Measurements from ENCODE around the gene KANSL1. TPM values are rescaled to one million over a fixed set of nuclear protein-coding genes. Genes with fewer than 3 reads are reported as not detected.

Gene KANSL1
- total RNA-seq, 1 donor from 2014 or later, result 136 TPM

DNA sequence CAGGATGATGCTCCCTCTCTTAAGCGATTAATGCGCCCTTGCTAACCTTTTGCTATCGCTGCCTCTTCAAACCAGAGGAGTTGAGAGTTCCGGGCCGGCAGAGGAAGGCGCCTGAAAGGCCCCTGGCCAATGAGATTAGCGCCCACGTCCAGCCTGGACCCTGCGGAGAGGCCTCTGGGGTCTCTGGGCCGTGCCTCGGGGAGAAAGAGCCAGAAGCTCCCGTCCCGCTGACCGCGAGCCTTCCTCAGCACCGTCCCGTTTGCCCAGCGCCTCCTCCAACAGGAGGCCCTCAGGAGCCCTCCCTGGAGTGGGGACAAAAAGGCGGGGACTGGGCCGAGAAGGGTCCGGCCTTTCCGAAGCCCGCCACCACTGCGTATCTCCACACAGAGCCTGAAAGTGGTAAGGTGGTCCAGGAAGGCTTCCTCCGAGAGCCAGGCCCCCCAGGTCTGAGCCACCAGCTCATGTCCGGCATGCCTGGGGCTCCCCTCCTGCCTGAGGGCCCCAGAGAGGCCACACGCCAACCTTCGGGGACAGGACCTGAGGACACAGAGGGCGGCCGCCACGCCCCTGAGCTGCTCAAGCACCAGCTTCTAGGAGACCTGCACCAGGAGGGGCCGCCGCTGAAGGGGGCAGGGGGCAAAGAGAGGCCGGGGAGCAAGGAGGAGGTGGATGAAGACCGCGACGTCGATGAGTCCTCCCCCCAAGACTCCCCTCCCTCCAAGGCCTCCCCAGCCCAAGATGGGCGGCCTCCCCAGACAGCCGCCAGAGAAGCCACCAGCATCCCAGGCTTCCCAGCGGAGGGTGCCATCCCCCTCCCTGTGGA lies 210.2 kb downstream of the KANSL1 start:
- DNase-seq (ENCODE audit: low spot score), result no peak
- Histone ChIP-seq H3K79me2 (ENCODE audit: low read depth) (no peaks in the 10 kb centered on the region), H3K27ac (no peak overlapping the region), H3K4me3 (no peak overlapping the region), H3K4me2 (no peak overlapping the region), H4K20me1 (ENCODE audit: low read depth) (no peaks in the 10 kb centered on the region), H3K27me3 (no peaks in the 10 kb centered on the region), H3K4me1 (peaks cover 7% of the 10 kb centered on the region), H3K9me3 (ENCODE audit: low read depth) (no peaks in the 10 kb centered on the region), H3F3A (ENCODE audit: low read depth) (no peaks in the 10 kb centered on the region), H2AFZ (replicated peaks) (no peak overlapping the region), H3K36me3 (no peaks in the 10 kb centered on the region), H3K9ac (no peak overlapping the region)
- no peak for TF ChIP-seq EZH2 (IDR thresholded peaks at IDR 0.05)
- TF ChIP-seq EZH2phosphoT487 (IDR thresholded peaks at IDR 0.05), result no peak
- TF ChIP-seq, protein P1, sequence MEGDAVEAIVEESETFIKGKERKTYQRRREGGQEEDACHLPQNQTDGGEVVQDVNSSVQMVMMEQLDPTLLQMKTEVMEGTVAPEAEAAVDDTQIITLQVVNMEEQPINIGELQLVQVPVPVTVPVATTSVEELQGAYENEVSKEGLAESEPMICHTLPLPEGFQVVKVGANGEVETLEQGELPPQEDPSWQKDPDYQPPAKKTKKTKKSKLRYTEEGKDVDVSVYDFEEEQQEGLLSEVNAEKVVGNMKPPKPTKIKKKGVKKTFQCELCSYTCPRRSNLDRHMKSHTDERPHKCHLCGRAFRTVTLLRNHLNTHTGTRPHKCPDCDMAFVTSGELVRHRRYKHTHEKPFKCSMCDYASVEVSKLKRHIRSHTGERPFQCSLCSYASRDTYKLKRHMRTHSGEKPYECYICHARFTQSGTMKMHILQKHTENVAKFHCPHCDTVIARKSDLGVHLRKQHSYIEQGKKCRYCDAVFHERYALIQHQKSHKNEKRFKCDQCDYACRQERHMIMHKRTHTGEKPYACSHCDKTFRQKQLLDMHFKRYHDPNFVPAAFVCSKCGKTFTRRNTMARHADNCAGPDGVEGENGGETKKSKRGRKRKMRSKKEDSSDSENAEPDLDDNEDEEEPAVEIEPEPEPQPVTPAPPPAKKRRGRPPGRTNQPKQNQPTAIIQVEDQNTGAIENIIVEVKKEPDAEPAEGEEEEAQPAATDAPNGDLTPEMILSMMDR (IDR thresholded peaks at IDR 0.05), result no peak
- peaks cover 6% of the 10 kb centered on the region for H3K27me3 Mint-ChIP-seq (ENCODE audit: insufficient read depth, low read depth)
- H3K4me1 Mint-ChIP-seq, result peaks cover 11% of the 10 kb centered on the region
- H3K4me3 Mint-ChIP-seq, result no peak overlapping the region
- H3K36me3 Mint-ChIP-seq, result no peaks in the 10 kb centered on the region
- H3K27ac Mint-ChIP-seq, result no peak overlapping the region
- no peaks in the 10 kb centered on the region for H3K9me3 Mint-ChIP-seq

DNA sequence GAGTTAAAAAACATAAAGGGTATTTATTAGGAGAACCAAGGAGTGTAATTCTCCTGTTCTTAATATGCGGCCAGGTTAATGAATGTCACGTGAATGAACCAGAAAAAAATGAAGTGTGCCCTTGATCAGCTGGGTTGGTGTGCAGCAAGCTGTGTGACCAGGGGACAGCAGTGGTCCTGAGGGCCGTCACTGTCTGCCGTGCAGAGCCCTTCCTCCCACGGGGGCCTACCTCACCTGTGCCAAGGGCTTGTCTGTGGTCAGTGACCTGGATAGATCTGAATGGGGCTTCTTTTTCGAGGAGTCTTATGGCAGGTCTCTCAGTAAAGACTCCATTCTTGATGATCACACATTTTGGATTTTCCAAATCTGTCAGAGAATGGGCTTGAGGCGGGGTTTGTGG lies 211.9 kb downstream of the KANSL1 start:
- Histone ChIP-seq H3K4me1 (peaks cover 7% of the 10 kb centered on the region), H3K9me3 (ENCODE audit: low read depth) (no peaks in the 10 kb centered on the region), H2AFZ (replicated peaks) (no peak overlapping the region), H3K27me3 (no peaks in the 10 kb centered on the region), H3K27ac (no peak overlapping the region), H3K4me2 (no peak overlapping the region), H4K20me1 (ENCODE audit: low read depth) (no peaks in the 10 kb centered on the region), H3F3A (ENCODE audit: low read depth) (no peaks in the 10 kb centered on the region), H3K36me3 (no peaks in the 10 kb centered on the region), H3K79me2 (ENCODE audit: low read depth) (no peaks in the 10 kb centered on the region), H3K4me3 (no peak overlapping the region), H3K9ac (no peak overlapping the region)
- TF ChIP-seq EZH2phosphoT487 (IDR thresholded peaks at IDR 0.05) (no peak), EZH2 (IDR thresholded peaks at IDR 0.05) (no peak)
- TF ChIP-seq, protein P1 (IDR thresholded peaks at IDR 0.05), result no peak
- H3K4me3 Mint-ChIP-seq, result no peak overlapping the region
- H3K4me1 Mint-ChIP-seq, result peaks cover 11% of the 10 kb centered on the region
- no peaks in the 10 kb centered on the region for H3K36me3 Mint-ChIP-seq
- no peak for DNase-seq (ENCODE audit: low spot score)
- H3K27me3 Mint-ChIP-seq (ENCODE audit: insufficient read depth, low read depth), result peaks cover 6% of the 10 kb centered on the region
- H3K27ac Mint-ChIP-seq, result no peak overlapping the region
- no peaks in the 10 kb centered on the region for H3K9me3 Mint-ChIP-seq

DNA sequence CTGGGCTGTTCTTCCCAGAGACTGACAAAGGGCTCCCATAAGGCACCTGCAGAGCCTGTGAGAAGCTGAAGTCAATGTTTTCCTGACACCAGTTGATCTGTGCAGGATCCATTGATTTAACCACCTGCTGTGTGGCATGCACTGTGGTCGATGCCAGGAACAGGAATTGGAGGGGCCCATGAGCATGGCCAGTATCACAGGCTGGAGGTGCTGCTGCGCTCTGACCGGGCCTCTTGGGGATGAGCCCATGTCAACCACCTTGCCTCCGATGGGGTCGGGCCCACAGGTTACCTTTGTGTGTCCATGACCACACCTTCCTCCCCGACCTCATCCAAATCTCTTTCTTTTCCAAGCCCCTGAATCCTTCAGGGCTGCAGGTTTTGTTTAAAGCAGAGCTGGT lies 212.4 kb downstream of the KANSL1 start:
- DNase-seq (ENCODE audit: low spot score), result no peak
- no peak overlapping the region for H3K27ac Mint-ChIP-seq
- Histone ChIP-seq H3K9ac (no peak overlapping the region), H3K36me3 (no peaks in the 10 kb centered on the region), H3K9me3 (ENCODE audit: low read depth) (no peaks in the 10 kb centered on the region), H3K4me3 (no peak overlapping the region), H3K4me1 (peaks cover 7% of the 10 kb centered on the region), H2AFZ (replicated peaks) (no peak overlapping the region), H3K79me2 (ENCODE audit: low read depth) (no peaks in the 10 kb centered on the region), H3K27ac (no peak overlapping the region), H3K4me2 (no peak overlapping the region), H4K20me1 (ENCODE audit: low read depth) (no peaks in the 10 kb centered on the region), H3K27me3 (no peaks in the 10 kb centered on the region), H3F3A (ENCODE audit: low read depth) (no peaks in the 10 kb centered on the region)
- TF ChIP-seq, protein P1 (IDR thresholded peaks at IDR 0.05), result no peak
- TF ChIP-seq EZH2phosphoT487 (IDR thresholded peaks at IDR 0.05) (no peak), EZH2 (IDR thresholded peaks at IDR 0.05) (no peak)
- no peaks in the 10 kb centered on the region for H3K9me3 Mint-ChIP-seq
- H3K4me3 Mint-ChIP-seq, result no peak overlapping the region
- H3K4me1 Mint-ChIP-seq, result peaks cover 11% of the 10 kb centered on the region
- H3K36me3 Mint-ChIP-seq, result no peaks in the 10 kb centered on the region
- peaks cover 6% of the 10 kb centered on the region for H3K27me3 Mint-ChIP-seq (ENCODE audit: insufficient read depth, low read depth)

Small RNA genes within 50 kb of the gene (small RNA-seq; reads per million reads assigned to genes)
- not detected for gene RF00019

Other genes with a start within 250 kb of the KANSL1 start
- gene STH, start 194.2 kb downstream of the KANSL1 start, total RNA-seq (ENCODE audit: low replicate concordance), result not detected in 2 replicates
- 5.4 and 7.9 TPM in 2 replicates for gene LRRC37A, start 101.7 kb upstream of the KANSL1 start, total RNA-seq (ENCODE audit: low replicate concordance)
- gene ARL17B, start 168.3 kb upstream of the KANSL1 start, total RNA-seq (ENCODE audit: low replicate concordance), result 7.1 and 22.4 TPM in 2 replicates